GM12891 (cell line): Measurements from ENCODE around the gene SAT2.
A peak's percentile ranks its signal among the peaks of the same experiment; 100 is the strongest.

Experiments
- POLR2A ChIP-seq: IDR thresholded peaks from 2 replicates; pipeline ENCODE4 v1.6.1; 2011; ENCODE audit warnings: low read depth, low read length, control low read depth
- SPI1 ChIP-seq: IDR thresholded peaks from 2 replicates; pipeline ENCODE4 v1.6.1; 2011; ENCODE audit warnings: low read depth, low read length, control low read depth

- TF ChIP-seq POLR2A, result no peak
- TF ChIP-seq SPI1, result peak; percentile 21; the same call in 1 of the 2 replicates
These were observed 29.5 kb upstream of the SAT2 start for GRCh38 chr17:7656958-7657609.
